SH-SY5Y (cell line): Measurements from ENCODE around the gene KCNQ4.

Experiments
- GATA2 ChIP-seq: IDR thresholded peaks from 2 replicates; pipeline ENCODE4 v1.6.1; 2011; ENCODE audit warnings: mild to moderate bottlenecking, low read depth, low read length
- GATA3 ChIP-seq: IDR thresholded peaks from 2 replicates; pipeline ENCODE4 v1.6.1; 2011; ENCODE audit warnings: low read depth, mild to moderate bottlenecking, low read length, moderate library complexity

DNA sequence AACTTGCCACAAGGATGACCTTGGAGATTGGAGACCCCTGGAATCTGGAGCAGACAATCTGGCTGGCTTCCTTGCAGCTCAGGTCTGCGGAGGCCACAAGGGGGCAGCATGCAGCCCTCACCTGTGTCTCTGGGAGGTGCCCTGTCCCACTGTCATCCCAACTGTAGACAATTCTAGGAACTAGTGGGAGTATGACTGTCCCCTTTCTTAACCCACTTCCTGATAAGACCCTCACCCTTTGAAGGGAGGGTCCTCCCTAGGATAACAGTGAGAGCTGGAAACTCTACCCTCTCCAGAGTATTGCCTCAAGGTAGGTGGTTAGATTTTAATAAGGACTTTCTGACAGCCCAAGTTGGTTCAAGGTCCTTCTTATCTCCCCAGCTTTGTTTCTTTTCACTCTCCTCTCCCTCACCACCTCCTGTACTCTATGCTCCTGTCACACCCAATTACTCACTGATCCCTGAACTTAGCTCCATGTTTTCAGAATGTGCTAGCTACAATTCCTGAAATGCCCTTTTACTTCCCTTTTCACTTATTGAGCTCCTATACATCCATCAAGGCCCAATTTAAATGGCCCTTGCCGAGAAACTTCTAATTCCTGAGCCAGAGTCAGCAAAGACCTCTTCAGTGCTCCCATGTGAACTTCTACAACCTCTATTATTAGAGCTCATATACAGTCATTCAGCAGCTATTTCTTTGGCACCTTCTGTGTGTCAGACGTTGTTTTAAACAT is 9.2 kb upstream of the KCNQ4 start:
- no peak for TF ChIP-seq GATA2
- TF ChIP-seq GATA3, result no peak
